HCT116 (cell line): ENCODE data around the gene BBS9. TPM values are rescaled to one million over a fixed set of nuclear protein-coding genes. Genes with fewer than 3 reads are reported as not detected.
"Not testable (repeated sequence)": the region's sequence is repeated elsewhere in the genome, so short reads cannot be mapped to it uniquely, and the experiment has no call there.

Experiments
- ATAC-seq: fragments of 200-7000 bp; cut with Tn5 transposase; 2 replicates; pipeline ENCODE4 v1.9.1; 2020; ENCODE audit warnings: mild to moderate bottlenecking, moderate library complexity
- BruUV-seq: library from RNA; stranded (reverse); fragments of 400-500 nt; replicated peaks from 2 replicates; lab custom pipeline; 2021; lab: Mats Ljungman, UMichigan
- CTCF ChIA-PET: fragments of 300-600 bp; sonication (Branson Sonifier 250); formaldehyde crosslinking; loops from one replicate; lab custom pipeline; 2021; ENCODE audit warnings: antibody characterized with exemption; lab: Charles Lee
- POLR2A ChIA-PET: fragments of 300-600, 350-600 bp; sonication (Branson Sonifier 250); formaldehyde crosslinking; loops from one replicate; lab custom pipeline; 2021; ENCODE audit warnings: antibody characterized with exemption; lab: Charles Lee
- RAD21 ChIA-PET, 2 experiments: fragments of 300-600 bp; sonication (Branson Sonifier 250); formaldehyde crosslinking; loops; one replicate each; lab custom pipeline; 2023; ENCODE audit warnings: low total read pairs in 2 of 2; ENCODE audit not compliant: uncharacterized antibody in 2 of 2, unreplicated experiment in 2 of 2, low non-redundant PET in 1 of 2; lab: Charles Lee
- DNase-seq: peaks from one replicate; pipeline ENCODE4 v3.0.0-alpha.2; 2010; ENCODE audit warnings: low read depth, low spot score
- H2AFZ ChIP-seq: fragments of 200-600 bp; shearing (Covaris generic), sonication (generic); 2 replicates; pipeline ENCODE4 v1.6.1; 2017; ENCODE audit warnings: low read depth, mixed run types, mixed read lengths, antibody characterized with exemption, low read length; ENCODE audit not compliant: poor library complexity, severe bottlenecking
- H3K27ac ChIP-seq: 2 replicates; pipeline ENCODE4 v1.5.1; 2012; ENCODE audit warnings: low read depth, low read length
- H3K27me3 ChIP-seq: fragments of 200-600 bp; sonication (generic); 2 replicates; pipeline ENCODE4 v1.6.1; 2016; ENCODE audit warnings: mixed run types, low read length, mixed read lengths; ENCODE audit not compliant: insufficient read depth
- H3K36me3 ChIP-seq, 2 experiments: fragments of 200-500 bp in 1 of 2; fragments of 200-600 bp in 1 of 2; sonication (Bioruptor generic) in 1 of 2; sonication (generic) in 1 of 2; 2 replicates each; pipeline versions ENCODE4 v1.5.1 to v1.6.1; 2014 to 2016; ENCODE audit warnings: low read length in 2 of 2, inconsistent platforms in 1 of 2, mixed read lengths in 1 of 2, mixed run types in 1 of 2; ENCODE audit not compliant: insufficient read depth in 2 of 2, control insufficient read depth in 1 of 2
- H3K4me1 ChIP-seq, 2 experiments: fragments of 200-600 bp in 1 of 2; sonication (generic) in 1 of 2; 2 replicates each; pipeline versions ENCODE4 v1.5.1 to v1.6.1; 2012 to 2017; ENCODE audit warnings: low read length in 2 of 2, inconsistent platforms in 1 of 2, mild to moderate bottlenecking in 1 of 2, mixed read lengths in 1 of 2, mixed run types in 1 of 2, moderate library complexity in 1 of 2; ENCODE audit not compliant: insufficient read depth in 2 of 2, control insufficient read depth in 1 of 2
- H3K4me2 ChIP-seq: fragments of 200-600 bp; sonication (generic); 2 replicates; pipeline ENCODE4 v1.6.1; 2017; ENCODE audit warnings: mixed run types, low read length, mixed read lengths
- H3K4me3 ChIP-seq, 2 experiments: fragments of 200-600 bp in 1 of 2; sonication (generic) in 1 of 2; replicated peaks in 1 of 2; 2 replicates each; pipeline ENCODE4 v1.5.1; 2011 to 2016; ENCODE audit warnings: low read length in 2 of 2, control low read depth in 1 of 2, low read depth in 1 of 2, mild to moderate bottlenecking in 1 of 2, mixed read lengths in 1 of 2, mixed run types in 1 of 2
- H3K79me2 ChIP-seq: fragments of 200-600 bp; sonication (generic); 2 replicates; pipeline ENCODE4 v1.6.1; 2017; ENCODE audit warnings: mild to moderate bottlenecking, mixed run types, low read length, moderate library complexity, mixed read lengths; ENCODE audit not compliant: insufficient read depth
- H3K9ac ChIP-seq: fragments of 200-600 bp; sonication (generic); 2 replicates; pipeline ENCODE4 v1.6.1; 2016; ENCODE audit warnings: low read length, mixed read lengths
- H3K9me2 ChIP-seq: fragments of 200-600 bp; sonication (generic), shearing (Covaris generic); 2 replicates; pipeline ENCODE4 v1.6.1; 2017; ENCODE audit warnings: mixed run types, mild to moderate bottlenecking, moderate library complexity; ENCODE audit not compliant: insufficient read depth
- H3K9me3 ChIP-seq, 2 experiments: fragments of 200-500 bp in 1 of 2; fragments of 200-600 bp in 1 of 2; sonication (Bioruptor generic) in 1 of 2; sonication (generic) in 1 of 2; 2 replicates each; pipeline ENCODE4 v1.6.1; 2014 to 2017; ENCODE audit warnings: low read length in 2 of 2, mixed read lengths in 2 of 2, inconsistent platforms in 1 of 2, low read depth in 1 of 2, mild to moderate bottlenecking in 1 of 2, mixed run types in 1 of 2, moderate library complexity in 1 of 2; ENCODE audit not compliant: control insufficient read depth in 1 of 2, insufficient read depth in 1 of 2
- H4K20me1 ChIP-seq: fragments of 200-600 bp; sonication (generic), shearing (Covaris generic); 2 replicates; pipeline ENCODE4 v1.6.1; 2017; ENCODE audit warnings: mixed run types, mild to moderate bottlenecking, moderate library complexity; ENCODE audit not compliant: insufficient read depth
- FOSL1 ChIP-seq: IDR thresholded peaks from 2 replicates; pipeline ENCODE4 v1.6.1; 2012; ENCODE audit warnings: low read depth
- JUND ChIP-seq: IDR thresholded peaks from 2 replicates; pipeline ENCODE4 v1.6.1; 2012
- ZFX ChIP-seq: fragments of 450-650 bp; IDR thresholded peaks from 2 replicates; pipeline ENCODE4 v1.6.1; 2017
- ZNF274 ChIP-seq: fragments of 200-500 bp; sonication (Bioruptor generic); IDR thresholded peaks from 2 replicates; pipeline ENCODE4 v1.6.1; 2014; ENCODE audit warnings: mild to moderate bottlenecking, low read depth, low read length, inconsistent platforms
- intact Hi-C: fragments of 100-400 bp; cut with micrococcal nuclease; formaldehyde crosslinking; loops from 2 replicates; pipeline ENCODE4 v1.10.0; 2022
- total RNA-seq: library from RNA; stranded (reverse); gene quantifications from one replicate; pipeline ENCODE4 v1.2.1, GENCODE V29; 2021; ENCODE audit not compliant: unreplicated experiment
- TF ChIP-seq, protein P1 (sequence below): IDR thresholded peaks from 2 replicates; pipeline ENCODE4 v1.6.1; 2012
- TF ChIP-seq, protein P2 (sequence below): IDR thresholded peaks from 2 replicates; pipeline ENCODE4 v1.6.1; 2012
- TF ChIP-seq, protein P3 (sequence below), 3 experiments: fragments of 200-600 bp in 1 of 3; sonication (generic) in 1 of 3; IDR thresholded peaks in 2 of 3; conservative IDR thresholded peaks in 1 of 3; 2 replicates each; pipeline ENCODE4 v1.5.1; 2012 to 2017; ENCODE audit warnings: low read depth in 2 of 3, low read length in 2 of 3, antibody characterized with exemption in 1 of 3, borderline replicate concordance in 1 of 3, control low read depth in 1 of 3, mild to moderate bottlenecking in 1 of 3, mixed read lengths in 1 of 3, mixed run types in 1 of 3, moderate library complexity in 1 of 3; ENCODE audit not compliant: insufficient read depth in 1 of 3
- TF ChIP-seq, protein P4 (sequence below): IDR thresholded peaks from 2 replicates; pipeline ENCODE4 v1.6.1; 2012; ENCODE audit warnings: low read depth

The BBS9 gene
- total RNA-seq, 1 experiment from 2014 or later = 7.1 TPM

DNA sequence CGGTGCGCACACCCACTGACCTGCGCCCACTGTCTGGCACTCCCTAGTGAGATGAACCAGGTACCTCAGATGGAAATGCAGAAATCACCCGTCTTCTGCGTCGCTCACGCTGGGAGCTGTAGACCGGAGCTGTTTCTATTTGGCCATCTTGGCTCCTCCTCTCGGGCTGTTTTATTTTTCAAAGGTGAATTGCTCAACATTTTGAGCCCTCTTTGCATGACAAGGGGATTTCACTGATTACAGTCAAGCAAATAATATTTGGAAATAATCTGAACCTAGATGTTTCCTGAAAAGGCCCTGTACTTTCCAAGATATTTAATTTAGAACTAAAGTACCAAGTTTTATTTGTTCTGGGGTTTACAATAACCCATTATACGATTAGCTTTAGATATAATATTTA lies 398.2 kb downstream of the BBS9 start:
- intact Hi-C loops, CTCF ChIA-PET, H3K4me2 ChIP-seq, H3K79me2 ChIP-seq, H3K9me3 ChIP-seq, H3K4me1 ChIP-seq, H3K4me3 ChIP-seq, H2AFZ ChIP-seq, ATAC-seq, POLR2A ChIA-PET, H3K9me2 ChIP-seq, H4K20me1 ChIP-seq, RAD21 ChIA-PET, H3K27ac ChIP-seq, H3K27me3 ChIP-seq, H3K36me3 ChIP-seq, DNase-seq, H3K9ac ChIP-seq, BruUV-seq: not testable (repeated sequence)

DNA sequence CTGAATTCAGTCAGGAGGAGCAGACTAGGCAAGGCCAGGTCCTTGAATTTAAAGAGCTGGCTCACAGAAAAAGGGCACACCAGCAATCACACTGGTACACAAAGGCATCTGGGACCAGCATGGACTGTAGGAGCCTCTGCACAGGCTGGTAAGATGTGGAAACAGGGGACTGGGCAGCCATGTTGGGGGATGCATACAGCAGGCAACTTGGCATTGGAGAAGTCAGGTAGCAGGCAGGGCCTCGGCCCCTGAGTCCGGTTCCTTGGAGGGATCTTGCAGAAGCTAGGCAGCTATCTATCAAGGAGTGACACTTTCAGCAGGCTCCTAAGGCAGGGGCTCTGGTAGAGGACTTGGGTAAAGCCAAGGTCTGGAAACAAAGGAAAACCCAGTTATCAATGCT lies 399.7 kb downstream of the BBS9 start:
- H3K4me1 ChIP-seq = no peaks in the 10 kb centered on the region
- H2AFZ ChIP-seq = no peak overlapping the region
- intact Hi-C loops = no loop called here
- no peaks in the 10 kb centered on the region for H3K36me3 ChIP-seq
- POLR2A ChIA-PET = no interaction called here
- H3K27me3 ChIP-seq = no peaks in the 10 kb centered on the region
- no peak overlapping the region for H3K4me2 ChIP-seq
- no peak overlapping the region for H3K4me3 ChIP-seq
- TF ChIP-seq, protein P1, sequence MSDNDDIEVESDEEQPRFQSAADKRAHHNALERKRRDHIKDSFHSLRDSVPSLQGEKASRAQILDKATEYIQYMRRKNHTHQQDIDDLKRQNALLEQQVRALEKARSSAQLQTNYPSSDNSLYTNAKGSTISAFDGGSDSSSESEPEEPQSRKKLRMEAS = no peak
- TF ChIP-seq, all 23 proteins: peak for 0
- no peaks in the 10 kb centered on the region for H3K79me2 ChIP-seq
- H3K9me3 ChIP-seq = no peaks in the 10 kb centered on the region
- ATAC-seq (no peak), DNase-seq (no peak)
- ChIA-PET CTCF (no interaction called here), RAD21 (no interaction called here)
- no TSS peak for BruUV-seq
- H3K9me2 ChIP-seq = no peaks in the 10 kb centered on the region
- no peak overlapping the region for H3K27ac ChIP-seq
- no peaks in the 10 kb centered on the region for H4K20me1 ChIP-seq
- H3K9ac ChIP-seq = no peak overlapping the region

DNA sequence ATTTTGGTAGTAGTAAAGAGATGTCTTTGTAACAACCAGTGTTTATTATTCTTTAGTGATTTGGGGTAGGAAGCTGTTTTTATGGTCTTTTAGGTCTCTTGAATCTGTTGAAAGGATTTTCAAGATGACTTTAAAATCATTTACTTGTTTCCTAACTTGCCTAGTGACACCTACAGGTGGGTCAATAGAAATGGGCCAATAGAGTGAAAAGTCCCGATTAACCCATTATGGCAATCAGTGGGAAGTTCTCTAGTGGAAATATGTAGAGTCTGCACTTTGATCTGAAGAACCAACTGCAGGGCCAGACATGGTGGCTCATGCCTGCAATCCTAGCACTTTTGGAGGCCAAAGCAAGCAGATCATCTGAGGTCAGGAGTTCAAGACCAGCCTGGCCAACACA lies 401.3 kb downstream of the BBS9 start:
- Histone ChIP-seq H3K9me3 (no peaks in the 10 kb centered on the region), H3K27ac (no peak overlapping the region), H3K36me3 (no peaks in the 10 kb centered on the region), H3K9ac (no peak overlapping the region), H3K79me2 (no peaks in the 10 kb centered on the region), H3K9me2 (no peaks in the 10 kb centered on the region), H2AFZ (no peak overlapping the region), H3K27me3 (no peaks in the 10 kb centered on the region), H3K4me3 (no peak overlapping the region), H3K4me1 (no peaks in the 10 kb centered on the region), H4K20me1 (no peaks in the 10 kb centered on the region), H3K4me2 (no peak overlapping the region)
- DNase-seq = no peak
- no TSS peak for BruUV-seq
- ATAC-seq = peak; percentile 42; the same call in 1 of the 2 replicates
- intact Hi-C loops = no loop called here
- ChIA-PET RAD21 (no interaction called here), CTCF (no interaction called here), POLR2A (no interaction called here)
- TF ChIP-seq, protein P2, sequence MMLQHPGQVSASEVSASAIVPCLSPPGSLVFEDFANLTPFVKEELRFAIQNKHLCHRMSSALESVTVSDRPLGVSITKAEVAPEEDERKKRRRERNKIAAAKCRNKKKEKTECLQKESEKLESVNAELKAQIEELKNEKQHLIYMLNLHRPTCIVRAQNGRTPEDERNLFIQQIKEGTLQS = no peak
- no peak for TF ChIP-seq FOSL1
- no peak for TF ChIP-seq JUND
- TF ChIP-seq, protein P3, sequence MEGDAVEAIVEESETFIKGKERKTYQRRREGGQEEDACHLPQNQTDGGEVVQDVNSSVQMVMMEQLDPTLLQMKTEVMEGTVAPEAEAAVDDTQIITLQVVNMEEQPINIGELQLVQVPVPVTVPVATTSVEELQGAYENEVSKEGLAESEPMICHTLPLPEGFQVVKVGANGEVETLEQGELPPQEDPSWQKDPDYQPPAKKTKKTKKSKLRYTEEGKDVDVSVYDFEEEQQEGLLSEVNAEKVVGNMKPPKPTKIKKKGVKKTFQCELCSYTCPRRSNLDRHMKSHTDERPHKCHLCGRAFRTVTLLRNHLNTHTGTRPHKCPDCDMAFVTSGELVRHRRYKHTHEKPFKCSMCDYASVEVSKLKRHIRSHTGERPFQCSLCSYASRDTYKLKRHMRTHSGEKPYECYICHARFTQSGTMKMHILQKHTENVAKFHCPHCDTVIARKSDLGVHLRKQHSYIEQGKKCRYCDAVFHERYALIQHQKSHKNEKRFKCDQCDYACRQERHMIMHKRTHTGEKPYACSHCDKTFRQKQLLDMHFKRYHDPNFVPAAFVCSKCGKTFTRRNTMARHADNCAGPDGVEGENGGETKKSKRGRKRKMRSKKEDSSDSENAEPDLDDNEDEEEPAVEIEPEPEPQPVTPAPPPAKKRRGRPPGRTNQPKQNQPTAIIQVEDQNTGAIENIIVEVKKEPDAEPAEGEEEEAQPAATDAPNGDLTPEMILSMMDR (IDR thresholded peaks at IDR 0.05 in 2 of 3, conservative IDR thresholded peaks at IDR 0.05 in 1 of 3; ENCODE audit: borderline replicate concordance in 1 of 3, insufficient read depth in 1 of 3, low read depth in 2 of 3, low read length in 2 of 3) = peak in 2 of 3 experiments; percentile 23 to 32; a peak in 1 of 6 replicates
- TF ChIP-seq ZFX = no peak
- no peak for TF ChIP-seq ZNF274
- TF ChIP-seq, protein P4, sequence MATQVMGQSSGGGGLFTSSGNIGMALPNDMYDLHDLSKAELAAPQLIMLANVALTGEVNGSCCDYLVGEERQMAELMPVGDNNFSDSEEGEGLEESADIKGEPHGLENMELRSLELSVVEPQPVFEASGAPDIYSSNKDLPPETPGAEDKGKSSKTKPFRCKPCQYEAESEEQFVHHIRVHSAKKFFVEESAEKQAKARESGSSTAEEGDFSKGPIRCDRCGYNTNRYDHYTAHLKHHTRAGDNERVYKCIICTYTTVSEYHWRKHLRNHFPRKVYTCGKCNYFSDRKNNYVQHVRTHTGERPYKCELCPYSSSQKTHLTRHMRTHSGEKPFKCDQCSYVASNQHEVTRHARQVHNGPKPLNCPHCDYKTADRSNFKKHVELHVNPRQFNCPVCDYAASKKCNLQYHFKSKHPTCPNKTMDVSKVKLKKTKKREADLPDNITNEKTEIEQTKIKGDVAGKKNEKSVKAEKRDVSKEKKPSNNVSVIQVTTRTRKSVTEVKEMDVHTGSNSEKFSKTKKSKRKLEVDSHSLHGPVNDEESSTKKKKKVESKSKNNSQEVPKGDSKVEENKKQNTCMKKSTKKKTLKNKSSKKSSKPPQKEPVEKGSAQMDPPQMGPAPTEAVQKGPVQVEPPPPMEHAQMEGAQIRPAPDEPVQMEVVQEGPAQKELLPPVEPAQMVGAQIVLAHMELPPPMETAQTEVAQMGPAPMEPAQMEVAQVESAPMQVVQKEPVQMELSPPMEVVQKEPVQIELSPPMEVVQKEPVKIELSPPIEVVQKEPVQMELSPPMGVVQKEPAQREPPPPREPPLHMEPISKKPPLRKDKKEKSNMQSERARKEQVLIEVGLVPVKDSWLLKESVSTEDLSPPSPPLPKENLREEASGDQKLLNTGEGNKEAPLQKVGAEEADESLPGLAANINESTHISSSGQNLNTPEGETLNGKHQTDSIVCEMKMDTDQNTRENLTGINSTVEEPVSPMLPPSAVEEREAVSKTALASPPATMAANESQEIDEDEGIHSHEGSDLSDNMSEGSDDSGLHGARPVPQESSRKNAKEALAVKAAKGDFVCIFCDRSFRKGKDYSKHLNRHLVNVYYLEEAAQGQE = no peak
